Suprapubic skin (tissue), 4 donors: ENCODE data around the gene PIGS.

Source experiments
- CTCF ChIP-seq, 2 donors: fragments of 200-600 bp in 1 of 2; fragments of 450-650 bp in 1 of 2; sonication (generic) in 1 of 2; IDR thresholded peaks; one replicate each; pipeline ENCODE4 v1.5.1; 2016 to 2019; ENCODE audit warnings: antibody characterized with exemption in 2 of 2, mild to moderate bottlenecking in 1 of 2, moderate library complexity in 1 of 2
- EP300 ChIP-seq: sonication (generic); formaldehyde crosslinking; IDR thresholded peaks from one replicate; pipeline ENCODE4 v1.6.1; 2017; ENCODE audit warnings: antibody characterized with exemption
- POLR2A ChIP-seq, 2 donors: fragments of 450-650 bp; IDR thresholded peaks; one replicate each; pipeline ENCODE4 v1.6.1; 2017; ENCODE audit warnings: antibody characterized with exemption in 2 of 2, mild to moderate bottlenecking in 2 of 2, moderate library complexity in 2 of 2
- POLR2AphosphoS5 ChIP-seq, 3 donors: sonication (generic); formaldehyde crosslinking; IDR thresholded peaks; one replicate each; pipeline ENCODE4 v1.6.1; 2017; ENCODE audit warnings: antibody characterized with exemption in 3 of 3

DNA sequence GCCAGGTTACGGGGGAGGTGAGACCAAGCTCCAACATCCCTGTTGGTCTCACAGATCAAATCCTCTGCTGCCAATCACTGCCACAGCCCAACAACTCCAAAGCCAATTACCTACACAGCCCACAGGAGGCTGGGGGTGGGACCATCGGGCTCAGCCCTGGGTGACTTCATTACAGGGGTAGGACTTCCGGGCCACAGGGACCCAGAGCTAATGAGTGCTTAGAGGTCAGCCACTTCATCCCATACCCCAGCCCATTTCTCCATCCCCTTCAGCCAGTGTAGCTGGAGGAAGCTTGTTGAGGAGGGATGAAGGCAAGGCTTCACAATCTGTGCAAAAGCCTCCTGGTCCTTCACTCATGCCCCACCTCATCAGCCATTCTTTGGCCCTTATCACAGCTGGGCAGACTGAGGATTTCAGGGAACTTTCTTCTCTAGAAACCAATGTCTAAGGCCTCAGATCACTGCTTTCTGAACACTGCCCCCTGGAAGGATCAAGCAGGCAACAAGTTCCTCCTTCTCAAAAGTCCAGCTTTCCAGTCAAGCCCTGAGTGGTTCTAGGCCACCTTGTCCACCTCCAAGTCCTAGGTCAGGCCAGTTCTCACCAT, 59.4 kb downstream of the PIGS start:
- TF ChIP-seq CTCF (IDR thresholded peaks at IDR 0.05): no peak
- TF ChIP-seq POLR2A (IDR thresholded peaks at IDR 0.05): no peak
- TF ChIP-seq POLR2AphosphoS5 (IDR thresholded peaks at IDR 0.05): no peak
- no peak for TF ChIP-seq EP300
